Amygdala (tissue), 56 donors: Measurements from ENCODE around the gene MGMT.

ENCODE experiments used
- DNase-seq, 56 donors: peaks; one replicate each; lab custom pipeline; 2025; lab: John Stamatoyannopoulos, UW

MGMT gene

DNA sequence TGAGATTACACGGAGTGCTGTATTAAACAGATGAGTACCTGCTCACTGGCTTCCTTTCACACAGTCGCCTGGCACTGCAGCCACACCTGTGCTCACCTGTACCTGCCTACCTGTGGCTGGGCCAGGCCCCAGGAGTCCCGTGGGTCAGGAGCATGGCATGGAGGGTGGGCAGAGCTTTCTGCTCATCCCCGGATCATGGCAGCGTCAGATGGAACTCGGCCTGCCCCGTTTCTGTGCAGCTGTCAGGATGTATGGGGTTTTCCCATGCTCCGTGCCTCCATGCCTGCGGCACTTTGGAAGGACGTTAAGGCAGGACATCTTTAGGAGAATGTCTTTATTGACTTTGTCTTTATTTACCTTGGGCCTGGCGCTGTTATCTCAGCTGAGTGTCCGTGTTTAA, 112.2 kb downstream of the MGMT start:
- DNase-seq = no peak

DNA sequence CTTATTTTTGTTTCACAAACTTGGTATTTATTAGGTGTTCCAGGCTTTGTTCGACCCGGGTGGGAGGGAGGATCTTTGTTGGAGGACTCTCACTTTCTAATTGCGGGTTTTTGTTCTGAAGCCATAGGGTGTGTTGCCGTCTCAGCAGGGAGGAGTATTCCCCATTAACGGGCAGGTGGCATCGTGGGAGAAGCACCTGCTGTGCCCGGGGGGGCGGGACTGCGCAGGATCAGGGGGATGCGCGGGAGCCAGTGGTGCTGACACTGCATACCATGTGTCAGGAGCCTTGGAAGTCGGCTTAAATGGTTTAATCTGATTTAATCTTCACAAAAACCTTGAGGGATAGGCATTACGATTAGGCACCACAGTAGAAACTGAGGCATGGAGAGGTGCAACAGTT, 113.0 kb downstream of the MGMT start:
- DNase-seq = no peak

DNA sequence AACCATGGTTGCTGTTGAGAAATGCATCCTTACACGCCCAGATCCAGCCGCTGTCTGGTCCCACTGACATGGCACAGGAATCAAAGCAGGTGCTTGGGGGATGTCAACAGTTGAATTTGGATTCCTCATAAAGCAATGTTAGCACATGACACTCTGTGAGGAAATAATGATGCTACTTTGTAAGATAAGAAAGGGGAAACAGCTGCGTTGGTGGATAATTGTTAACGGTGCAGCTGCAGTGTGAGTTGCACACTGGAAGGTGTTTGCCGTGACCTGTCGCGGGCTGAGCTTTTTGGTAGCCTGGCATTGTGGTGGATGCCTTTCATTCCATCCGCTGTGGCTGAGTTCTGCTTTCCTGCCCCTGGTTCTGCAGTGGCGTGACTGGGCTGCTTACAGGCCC, 113.9 kb downstream of the MGMT start:
- DNase-seq = no peak

DNA sequence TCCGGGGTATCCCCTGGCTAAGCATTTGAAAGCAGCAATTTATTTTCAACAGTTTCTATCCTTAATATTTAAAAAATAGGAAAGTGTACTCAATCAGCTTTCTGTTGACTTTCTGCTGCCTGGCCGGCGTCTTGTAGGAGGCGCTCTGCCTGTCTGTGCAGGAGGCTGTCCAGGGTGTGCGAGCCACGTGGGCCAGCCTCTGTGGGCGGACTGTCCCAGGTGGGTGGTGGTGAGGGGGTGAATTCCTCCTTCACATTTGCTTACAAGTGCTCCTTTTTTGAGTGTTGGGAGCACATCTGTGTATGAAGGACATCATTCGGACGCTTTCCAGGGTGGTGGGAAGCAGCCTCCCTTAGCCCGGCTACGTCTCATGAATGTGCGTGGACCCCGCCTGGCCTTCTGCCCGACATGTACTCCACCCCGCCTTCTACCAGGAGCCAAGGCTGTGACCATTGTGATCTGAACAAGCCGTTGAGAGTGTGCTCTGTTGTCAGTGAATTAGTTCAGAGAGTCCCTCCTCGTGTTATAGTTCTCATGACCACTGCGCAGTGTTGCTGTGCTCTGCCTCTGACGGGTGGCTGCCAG, 114.9 kb downstream of the MGMT start:
- DNase-seq = no peak

DNA sequence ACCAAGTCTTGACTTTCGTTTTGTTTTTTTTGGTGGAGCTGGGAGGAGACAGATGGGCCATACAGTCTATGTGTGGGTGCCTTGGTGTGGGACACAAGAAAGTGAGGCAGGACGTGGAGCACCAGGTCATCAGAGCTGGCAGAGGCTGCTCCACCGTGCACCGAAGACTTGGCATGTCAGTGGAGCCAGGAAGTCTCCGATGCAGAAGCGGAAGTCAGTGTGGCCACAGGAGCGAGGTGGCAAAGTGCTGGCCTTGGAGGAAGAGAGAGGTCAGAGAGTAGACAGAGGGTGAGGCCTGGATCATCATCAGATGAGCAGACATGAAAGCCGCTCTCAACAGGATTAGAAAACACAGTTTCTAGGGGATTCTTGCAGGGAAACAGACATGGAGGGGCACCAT, 116.8 kb downstream of the MGMT start:
- DNase-seq = no peak

DNA sequence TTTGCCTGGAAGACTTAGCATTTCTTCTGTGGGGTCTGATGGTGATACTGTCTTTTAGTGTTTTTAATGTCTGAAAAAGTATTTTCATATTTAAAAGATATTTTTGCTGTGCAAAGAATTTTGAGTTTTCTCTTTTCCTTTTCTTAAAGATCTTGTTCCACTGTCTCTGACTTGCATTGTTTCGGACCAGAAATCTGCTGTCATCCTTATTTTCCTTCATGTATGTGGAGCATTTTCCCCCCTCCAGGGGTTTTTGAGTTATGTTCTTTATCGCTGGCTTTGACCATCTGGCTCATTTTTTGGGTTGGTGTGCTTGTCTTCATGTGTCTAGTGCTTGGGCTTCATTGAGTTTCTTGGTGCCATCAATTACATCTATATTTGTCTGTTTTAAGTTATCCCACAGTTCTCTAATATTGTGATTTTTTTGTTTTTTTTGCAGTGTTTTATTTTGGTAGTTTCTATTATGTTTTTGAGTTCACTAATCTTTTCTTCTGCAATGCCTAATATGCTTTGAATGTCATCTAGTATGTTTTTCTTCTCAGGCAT, 119.9 kb downstream of the MGMT start:
- DNase-seq = no peak

DNA sequence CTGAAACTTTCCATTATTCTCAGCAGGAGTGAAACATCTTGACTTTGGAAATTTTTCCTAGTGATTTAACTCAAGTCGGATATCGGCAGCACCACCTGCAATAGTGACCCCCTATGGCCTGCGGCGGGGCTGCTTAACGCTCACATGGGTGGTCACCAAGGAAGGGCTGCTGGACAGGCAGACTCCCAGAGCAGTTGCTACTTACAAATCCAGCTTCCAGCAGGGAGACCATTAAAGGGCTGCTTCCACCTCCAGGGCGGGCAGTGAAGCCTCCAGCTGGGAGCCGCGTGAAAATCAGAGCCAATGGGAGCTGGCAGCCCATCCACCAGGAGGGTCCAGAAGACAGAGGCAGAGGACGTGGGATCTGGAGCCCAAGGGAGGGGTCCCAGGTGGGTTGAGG, 122.5 kb downstream of the MGMT start:
- DNase-seq = no peak

DNA sequence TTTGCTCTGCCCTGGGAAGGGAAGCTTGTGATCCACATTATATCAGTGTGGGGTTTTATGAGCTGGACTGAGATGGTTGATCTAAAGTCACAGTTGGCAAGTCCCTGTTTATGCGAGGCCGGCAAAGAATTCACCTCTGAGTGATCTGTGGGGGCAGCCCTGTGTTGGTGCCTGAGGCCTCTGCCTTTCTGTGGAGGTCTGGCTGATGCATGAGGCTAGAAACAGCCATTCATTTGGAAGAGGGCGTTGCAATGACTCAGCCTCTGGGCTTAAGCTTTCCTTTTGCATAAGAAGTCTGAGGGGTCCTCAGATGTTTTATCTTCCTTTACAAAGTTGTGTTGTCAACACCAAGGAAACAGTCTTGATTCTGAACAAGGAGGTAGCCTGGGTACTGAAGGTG, 126.9 kb downstream of the MGMT start:
- no peak for DNase-seq

DNA sequence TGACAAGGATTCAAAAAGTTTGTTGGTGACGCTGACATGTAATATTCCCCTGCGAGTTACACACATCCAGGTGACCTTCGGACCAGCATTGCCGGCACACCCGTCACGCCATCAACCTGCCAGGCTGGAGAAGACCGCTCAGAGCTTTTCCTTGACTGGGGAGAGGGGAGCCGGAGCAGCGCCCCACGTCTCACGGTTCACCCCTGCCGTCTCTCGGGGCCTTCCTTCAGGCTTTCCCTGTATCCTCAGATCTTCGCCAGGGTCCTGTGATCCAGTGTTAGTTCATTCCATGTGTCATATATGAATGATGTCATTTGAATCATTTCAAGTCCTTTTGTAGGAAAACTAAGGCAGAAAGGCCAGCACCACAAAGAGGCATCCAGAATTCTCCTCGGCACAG, 127.8 kb downstream of the MGMT start:
- DNase-seq = no peak

DNA sequence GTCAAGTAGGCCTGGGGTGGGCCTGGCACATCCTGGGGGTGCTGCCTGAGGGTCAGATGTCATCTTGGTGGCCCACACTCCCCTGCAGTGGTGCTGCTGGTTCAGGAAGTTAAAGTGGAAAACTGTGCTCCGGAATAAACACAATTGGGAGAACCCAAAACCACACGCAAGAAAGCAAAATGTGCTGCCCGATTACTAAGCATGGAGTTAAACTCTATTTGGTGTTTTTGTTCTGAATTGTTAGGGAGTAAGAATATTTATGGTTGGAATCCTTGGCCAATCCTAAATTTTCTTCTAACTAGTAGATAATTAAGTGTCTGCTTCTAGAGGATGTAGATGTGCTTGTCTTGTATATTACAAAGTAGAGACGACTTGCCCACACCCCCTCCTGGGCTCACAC, 131.4 kb downstream of the MGMT start:
- DNase-seq = no peak

DNA sequence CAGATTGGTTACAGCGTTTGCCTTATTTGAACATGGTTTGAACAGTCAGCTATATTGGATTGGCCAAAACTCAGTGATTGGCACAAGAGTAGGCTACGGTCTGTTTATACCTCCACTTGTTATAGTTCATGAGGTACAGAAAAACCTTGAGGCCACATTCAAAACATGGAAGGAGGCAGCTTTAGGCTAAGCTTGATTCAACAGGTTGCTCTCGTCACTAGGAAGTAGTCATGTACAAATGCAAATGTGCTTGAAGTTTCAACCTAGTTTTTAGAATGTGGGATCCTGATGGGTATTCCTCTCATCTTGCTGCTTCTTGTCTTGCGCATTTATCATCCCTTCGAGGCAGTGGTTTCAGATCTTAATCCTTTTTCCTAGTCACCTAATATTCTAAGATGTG, 132.1 kb downstream of the MGMT start:
- no peak for DNase-seq

DNA sequence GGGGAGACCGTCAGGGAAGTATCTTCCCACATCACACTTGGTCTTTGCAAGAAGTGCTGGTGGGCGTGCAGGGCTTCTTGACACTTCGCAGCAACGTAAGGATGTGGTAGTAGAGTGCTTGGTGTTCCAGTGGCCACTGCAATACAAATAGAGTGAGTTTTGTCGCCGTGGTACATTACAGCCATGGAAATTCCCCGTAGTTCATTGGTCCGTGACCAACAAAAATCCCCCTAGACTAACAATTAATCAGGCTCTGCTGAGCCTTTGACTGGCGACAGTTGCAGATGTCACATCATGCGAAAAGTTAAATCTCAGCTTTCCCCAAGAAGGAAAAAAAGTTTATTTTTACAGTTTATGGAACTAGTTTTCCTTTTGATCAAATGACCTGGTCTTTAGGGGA, 134.7 kb downstream of the MGMT start:
- no peak for DNase-seq

DNA sequence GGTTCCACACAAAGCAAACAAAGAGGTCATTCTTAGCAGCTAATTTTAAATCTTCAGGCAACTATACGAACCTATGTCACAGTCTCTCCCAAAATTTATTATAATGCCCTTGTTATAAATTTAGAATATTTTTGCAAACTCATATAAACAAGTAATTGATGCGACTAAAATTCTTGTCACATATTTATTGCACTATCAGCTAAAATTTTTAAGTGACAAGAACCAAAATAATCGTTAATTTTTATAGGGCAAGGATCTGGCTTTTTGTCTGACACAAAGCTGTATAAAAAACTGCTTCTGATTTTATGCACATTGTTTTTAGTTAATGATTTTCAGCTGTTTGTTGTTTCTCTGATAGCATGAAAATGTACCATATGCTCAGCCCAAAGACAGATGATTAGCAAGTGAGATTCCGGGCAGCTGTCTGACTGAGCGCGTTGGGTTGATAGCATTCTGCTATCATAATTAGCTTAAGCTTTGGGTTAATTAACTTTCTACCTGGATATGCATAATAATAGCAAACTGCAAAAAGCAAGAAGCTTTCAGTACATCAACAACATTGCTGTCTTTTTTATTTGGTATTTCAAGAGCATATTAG, 136.0 kb downstream of the MGMT start:
- no peak for DNase-seq

DNA sequence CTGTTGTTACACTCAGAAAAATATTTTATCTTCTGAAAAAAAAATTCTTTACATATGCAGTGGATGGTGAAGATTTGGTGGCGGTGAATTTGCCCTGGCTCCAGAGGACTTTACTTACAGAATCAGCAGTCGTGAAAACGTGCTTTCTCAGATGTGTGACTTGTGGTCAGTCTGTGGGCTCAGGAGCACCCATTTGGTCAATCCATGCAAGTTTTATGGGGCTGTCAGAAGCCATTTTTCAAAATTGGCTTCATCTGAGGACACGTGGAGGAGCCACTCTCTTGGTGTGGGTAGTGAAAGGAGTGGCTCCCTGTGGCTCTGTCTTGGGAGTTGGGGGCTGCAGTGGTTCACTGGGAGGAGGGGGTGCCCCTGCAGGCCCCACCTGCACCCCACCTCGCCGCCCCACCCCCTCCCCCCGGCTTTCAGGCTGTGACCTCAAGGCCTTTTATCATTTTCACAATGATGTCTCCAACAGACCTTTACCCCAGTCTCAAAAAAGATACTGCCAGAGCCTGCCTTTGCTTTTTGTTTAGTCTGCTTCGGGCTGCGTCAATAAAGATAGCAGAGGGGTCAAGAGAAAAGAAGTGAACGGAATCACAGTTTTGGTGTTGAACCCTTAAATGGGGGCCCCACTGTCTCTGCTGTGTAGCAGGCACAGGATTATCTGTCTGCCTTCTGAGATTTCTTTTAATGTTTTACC, 137.4 kb downstream of the MGMT start:
- no peak for DNase-seq

DNA sequence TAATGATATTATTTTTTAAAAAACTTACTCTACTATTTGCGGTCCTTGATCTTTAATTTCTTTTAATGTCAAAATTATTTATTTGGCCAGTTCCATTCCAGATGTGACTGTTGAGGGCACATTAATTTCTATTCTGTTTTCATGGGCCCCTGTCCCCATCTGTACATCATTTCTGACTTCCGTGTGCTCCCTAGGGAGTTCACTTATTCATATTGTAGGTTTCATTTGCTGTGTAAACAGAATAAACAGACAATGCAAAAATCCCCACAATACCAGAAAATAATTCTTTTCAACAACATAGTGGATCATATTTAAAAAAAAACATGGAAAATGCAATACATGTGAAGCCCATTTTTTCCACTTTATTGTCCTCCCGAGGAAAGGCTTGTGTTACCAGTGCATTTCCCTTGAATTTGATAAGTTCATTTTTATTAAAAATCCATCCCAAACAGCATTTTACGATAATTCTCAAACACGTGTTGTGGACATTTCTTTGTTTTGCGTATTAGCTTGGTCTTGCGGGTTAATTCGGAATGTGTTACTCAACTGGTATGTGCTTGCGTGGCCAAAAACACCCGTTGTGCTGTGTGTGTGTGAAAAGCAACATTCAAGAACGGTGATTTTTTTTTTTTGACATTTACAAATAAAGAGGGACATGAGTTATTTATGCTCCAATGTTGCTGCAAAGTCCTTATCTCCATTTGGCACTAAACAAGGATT, 138.4 kb downstream of the MGMT start:
- DNase-seq = no peak

DNA sequence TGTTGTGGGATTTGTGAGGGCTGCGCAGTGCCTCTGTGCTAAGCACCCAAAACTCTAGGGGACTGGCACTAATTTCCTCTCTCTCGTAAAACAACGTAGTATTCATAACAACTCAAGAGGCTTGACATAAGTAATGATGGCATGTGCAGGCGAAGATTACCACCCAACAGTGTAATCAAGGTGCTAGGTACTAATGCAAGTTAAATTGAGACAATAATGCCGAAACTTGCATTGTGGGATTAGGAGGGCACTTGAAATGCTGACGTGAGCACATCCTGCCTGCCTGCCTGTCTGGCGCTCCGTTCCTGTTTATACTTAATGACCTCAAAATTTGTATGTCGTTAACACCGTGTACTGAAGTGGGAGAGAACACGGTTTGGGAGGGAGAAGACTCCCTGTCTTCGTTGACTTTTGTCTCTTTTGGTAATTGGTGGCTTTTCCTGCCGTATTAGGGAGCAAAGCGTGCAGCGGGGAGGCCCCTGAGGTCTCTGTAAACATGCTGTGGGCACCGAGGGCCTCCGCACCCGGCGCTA, 139.0 kb downstream of the MGMT start:
- DNase-seq = no peak

DNA sequence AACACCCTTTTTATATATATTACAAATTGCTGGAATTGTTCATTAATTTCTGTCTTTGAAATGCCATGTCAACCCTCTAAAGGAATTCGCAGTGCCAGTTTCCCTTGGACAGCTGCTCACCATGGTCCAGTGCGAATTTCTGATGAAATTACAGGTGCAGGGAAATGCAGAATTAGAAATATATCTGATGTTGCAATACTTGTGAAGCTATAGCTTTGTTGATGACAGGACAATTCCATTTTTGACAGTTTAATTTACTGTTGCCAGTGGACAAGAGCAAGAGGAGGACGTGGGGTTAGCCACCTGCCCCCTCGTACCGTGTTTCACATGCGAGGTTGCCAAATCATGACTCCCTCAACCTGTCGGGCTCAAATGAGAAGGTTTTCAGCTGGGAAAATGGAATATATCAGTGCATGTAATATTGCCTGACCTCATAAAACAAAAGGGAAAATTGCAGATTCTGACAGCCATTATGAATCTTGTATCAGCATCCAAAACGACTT, 140.6 kb downstream of the MGMT start:
- no peak for DNase-seq

DNA sequence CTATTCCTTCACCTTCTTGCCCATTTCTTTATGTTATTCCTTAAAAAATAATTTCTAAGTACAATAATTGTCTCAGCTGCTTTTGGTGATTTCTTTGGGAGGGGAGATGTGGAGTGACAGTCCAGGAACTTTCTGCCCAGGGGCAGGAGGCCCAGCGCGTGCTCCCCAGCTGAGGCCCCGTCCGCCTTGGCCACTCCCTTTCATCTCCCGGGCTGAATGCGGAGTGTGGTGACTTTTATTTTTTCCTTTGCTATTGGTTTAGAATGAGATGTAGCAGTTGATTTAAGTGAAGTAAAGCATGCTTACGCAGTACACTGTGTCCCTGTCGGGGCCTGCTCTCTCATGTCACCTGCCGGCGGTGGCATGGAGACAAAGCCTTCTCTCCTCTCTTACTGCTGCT, 141.6 kb downstream of the MGMT start:
- DNase-seq = no peak

DNA sequence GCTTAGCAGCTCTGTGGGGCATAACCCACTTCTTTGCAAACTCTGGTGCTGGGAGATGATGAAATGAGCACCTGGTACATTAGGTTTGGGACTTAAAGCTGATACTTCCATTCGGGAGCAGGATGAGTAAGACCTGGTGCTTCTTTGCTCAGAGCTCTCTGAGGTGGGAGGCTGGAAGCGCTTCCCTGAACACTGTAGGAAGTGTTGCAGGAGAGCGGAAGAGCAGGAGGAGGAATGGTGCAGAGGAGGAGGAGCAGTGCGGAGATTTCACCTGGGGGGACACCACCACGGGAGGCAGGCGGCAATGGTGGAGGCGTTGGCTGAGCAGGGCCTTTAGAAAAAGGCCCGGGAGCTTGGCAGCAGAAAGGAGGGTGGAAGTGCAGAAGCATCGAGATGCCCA, 142.5 kb downstream of the MGMT start:
- DNase-seq = peak in 4 of 56 donors; percentile 3 to 24 (median 6)

DNA sequence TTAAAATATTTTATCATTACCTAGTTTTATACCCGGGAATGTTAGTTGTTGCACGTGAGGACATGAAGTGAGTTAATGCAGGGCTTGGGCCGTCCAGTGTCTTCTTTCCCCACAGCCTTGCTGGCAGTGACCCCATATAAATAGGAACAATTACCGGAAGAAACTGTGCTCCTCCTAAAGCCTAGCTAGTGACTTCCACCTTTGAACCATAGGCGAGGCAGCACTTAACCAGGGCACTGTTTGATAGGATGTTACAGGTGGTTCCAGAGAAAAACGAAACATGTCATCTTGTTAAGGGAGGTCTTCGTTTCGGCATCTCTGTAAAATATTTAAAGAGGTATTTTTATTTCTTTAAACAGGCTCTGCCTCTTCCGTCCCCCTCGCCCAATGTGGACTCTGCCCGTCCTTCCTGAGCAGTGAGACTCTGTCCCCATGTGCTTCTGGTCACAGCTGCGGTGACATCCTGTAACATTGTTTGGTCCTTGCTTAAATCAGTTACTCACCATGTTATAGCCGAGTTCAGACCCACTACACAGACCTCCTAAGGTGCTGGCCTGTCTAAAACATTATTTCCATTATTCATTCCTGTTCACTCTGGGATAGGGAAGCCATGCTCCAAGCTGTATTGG, 145.6 kb downstream of the MGMT start:
- DNase-seq = no peak
